Effector CD4-positive, alpha-beta T cell (primary cell): Measurements from ENCODE around the gene VDAC1.
A peak's percentile ranks its signal among the peaks of the same experiment; 100 is the strongest.
"Not testable (repeated sequence)": the region's sequence is repeated elsewhere in the genome, so short reads cannot be mapped to it uniquely, and the experiment has no call there.

Experiments
- DNase-seq: peaks from one replicate; pipeline ENCODE4 v3.0.0-alpha.2; 2020

VDAC1 gene

DNA sequence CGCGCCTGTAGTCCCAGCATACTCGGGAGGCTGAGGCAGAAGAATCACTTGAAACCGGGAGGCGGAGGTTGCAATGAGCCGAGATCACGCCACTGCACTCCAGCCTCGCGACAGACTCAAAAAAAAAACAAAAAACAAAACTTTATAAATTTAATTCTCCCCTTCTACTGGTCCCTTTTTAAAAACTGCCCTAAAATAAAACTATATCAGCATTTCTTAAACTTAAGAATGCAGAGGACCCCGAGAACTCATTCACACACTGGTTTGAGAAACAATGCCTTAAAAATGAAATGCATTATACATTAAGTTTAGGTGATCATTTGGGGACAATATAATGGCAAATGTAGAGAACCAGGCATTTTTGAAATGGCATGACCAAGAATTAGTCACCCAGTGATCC is 38.7 kb downstream of the VDAC1 start:
- no peak for DNase-seq

DNA sequence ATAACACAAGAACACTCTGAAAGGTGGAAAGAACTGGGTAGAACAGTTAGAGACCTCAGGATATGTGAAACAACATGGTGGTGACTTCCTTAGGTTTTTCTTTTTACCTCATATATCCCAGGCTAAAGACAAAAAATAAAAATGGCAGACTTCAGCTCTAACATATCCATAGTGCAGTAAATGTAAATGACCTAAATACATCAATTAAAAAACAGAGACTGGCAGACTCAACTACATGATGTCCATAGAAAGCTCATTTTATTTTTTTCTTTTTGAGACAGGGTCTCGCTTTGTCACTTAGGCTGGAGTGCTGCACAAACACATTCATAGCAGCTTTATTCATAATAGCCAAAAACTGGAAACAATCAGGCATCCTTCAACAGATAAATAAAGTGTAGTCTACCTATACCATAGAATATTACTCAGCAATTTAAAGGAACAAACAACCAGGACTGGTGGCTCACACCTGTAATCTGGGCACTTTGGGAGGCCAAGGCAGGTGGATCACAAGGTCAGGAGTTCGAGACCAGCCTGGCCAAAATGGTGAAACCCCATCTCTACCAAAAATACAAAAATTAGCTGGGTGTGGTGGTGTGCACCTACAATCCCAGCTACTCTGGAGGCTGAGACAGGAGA is 41.2 kb downstream of the VDAC1 start:
- no peak for DNase-seq

DNA sequence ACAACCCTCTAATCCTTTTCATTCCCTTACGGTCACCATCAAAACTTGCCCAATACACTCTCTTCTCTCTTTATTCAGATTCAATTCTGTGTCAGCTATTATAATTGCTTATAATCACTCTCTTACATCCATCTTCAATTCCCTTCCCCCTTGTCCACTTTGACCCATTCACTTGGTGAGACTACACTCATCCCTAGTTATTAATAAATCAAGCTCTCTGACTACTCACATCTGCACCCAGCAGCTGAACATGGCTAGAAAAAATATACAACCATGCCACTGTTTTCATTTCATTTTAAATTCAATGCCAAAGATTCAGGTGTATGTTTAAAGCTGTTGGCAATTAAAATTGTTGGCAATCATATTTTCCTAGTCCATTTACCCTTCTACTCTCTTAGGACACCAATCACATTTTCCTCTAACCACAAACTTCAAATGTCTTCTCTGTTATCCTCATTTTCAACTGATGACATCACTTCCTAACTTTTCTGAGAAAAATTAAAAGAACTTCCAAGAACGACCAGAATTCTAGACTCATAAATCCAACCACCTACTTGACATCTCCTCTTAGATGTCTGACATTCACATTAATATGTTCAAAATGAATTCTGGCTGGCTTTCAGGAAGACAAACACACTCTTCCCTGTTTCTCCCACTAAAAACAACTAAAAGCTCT is 41.8 kb downstream of the VDAC1 start:
- no peak for DNase-seq

DNA sequence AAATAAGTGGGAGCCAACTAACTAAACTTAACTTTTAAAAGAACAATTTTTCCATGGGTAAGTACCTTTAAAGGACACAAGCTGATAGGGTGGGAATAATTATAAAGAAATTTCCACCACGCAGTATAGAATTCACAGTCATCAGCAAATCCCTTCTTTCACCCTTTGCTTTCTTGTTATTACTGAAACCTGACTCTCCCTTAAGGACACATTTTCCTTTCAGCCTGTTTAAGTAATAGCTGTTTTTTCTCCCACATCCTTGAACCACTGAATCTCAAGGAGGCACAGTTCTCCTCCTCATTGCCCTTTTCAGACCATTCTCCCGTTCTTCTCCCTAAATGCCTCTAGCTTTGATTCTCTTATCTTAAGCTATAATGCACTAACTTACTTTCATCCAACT is 42.6 kb downstream of the VDAC1 start:
- no peak for DNase-seq

DNA sequence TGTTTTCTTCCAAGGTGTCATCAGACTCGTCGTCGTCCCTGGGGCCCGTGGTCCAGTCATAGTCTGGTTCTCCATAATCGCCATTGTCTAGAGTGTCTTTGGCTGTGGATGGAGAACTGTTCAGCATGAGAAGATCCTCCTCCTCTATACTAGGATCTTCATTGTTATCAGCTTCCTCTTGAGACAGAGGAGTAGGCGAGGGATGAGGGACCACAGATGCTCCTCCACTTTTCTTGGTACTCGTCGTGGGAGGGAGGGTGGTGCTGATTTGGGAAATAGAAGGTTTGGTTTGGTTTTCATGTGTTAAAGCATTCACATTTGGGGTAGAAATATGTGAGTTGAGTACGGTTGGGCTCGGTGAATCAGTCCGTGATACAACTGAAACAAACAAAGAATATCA is 45.1 kb downstream of the VDAC1 start:
- DNase-seq, result no peak

DNA sequence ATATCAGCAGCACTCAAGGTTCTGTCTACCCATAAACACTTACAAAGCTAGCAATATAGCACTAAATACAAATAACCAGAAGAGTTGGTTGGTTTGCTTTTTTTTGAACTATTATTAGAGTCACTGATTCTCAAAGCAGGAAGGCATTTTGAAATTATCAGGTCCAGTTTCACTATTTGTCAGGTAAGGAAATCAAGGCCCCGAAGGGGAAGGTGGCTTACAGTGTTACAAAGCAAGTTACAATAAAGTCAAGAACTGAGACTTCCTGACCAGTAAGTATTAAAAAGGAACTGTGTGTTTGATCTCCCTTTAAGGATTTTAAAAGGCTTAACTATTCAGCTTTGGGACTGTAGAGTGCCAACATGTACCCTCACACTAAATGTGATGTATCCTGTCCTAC is 47.2 kb downstream of the VDAC1 start:
- DNase-seq, result no peak

DNA sequence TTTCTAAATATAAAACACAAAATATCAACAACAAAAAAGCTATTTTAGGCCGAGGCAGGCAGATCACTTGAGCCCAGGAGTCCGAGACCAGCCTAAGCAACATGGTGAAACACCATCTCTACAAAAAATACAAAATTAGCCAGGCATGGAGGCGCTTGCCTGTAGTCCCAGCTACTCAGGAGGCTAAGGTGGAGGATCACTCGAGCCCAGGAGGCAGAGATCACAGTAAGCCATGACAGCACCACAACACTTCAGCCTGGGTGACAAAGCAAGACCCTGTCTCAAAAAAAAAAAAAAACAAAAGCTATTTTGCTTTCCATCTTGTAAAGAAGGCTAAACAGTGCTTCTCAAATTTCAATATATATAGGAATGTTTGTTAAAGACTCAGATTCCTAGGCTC is 47.7 kb downstream of the VDAC1 start:
- DNase-seq, result no peak

DNA sequence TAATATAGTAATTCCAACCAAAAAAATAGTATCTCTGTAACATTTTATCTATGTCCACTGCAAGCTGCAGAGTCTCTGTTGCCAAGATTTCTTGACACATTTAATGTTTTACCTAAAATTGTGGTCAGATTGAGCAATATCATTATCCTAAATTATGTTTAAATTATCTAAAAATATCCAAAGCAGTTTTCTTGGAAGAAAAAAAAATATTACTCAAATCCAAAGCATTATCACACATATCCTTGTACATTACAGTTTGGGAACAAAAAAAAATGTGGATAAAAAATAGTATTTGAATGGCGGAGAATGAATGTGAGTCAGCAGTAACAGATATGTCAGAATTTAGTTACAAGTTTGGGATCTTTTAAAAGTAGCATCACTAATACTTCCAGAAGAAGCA is 48.6 kb downstream of the VDAC1 start:
- not testable (repeated sequence) for DNase-seq

DNA sequence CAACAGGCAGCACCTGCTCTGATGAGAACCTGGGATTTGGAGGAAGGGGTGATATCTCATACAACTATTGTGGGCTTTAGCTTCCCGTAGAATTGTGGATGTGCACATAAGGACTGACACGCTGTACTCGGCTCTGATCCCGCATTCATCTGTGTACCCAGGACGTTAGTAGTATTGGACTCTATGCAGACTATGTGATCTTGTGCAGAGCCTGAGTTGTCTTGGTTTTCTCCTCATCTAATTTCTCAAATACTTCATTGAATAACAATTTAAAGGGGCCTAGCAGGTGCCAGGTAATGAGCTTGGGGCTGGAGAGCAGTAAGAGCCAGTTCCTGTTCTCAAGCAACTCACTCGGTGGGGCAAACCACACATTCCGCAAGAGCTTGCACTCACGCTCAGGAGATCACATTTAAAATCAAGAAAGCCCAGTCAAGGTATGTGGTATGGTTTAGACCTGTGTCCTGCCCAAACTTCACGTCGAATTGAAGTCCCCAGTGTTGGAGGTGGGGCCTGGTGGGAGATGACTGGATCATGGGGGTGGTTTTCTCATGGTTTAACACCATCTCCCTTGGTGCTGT is 51.1 kb downstream of the VDAC1 start:
- DNase-seq, result no peak

DNA sequence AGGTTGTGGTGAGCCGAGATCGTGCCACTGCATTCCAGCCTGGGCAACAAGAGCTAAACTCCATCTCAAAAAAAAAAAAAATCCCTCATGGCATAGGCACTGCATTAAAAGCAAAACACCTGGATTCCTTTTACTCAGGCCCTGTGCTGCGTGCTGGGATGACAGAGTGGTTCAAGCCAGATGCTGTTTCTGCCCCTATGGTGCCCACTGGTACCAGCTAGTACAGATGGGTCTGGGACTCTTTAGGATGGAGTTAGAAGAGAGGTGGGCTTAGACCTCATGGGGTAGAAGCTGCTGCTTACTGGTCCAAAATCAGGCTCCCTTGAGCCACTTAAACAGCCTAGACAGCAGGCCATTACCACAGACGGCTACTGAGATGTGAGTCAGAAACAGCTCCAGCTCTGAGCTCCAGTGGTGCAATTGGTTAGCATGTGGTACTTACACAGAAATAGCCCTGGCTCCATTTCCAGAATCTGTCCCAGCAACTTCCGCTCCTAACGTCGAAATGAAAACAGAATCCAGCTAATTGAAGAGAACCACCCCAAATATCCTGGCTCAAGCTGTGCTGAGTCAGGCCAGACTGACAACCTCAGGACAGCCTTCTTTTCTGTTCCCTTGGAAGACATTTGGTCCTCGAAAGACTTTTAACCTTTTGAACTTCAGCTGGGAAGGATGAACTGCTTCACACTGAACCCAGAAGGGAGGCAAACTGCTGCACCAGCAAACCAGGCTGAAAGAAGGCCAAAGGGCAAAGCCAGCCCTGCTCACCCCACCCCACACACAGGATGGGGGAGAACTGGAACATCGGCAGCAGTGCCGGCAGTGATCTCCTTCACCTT is 51.8 kb downstream of the VDAC1 start:
- DNase-seq, result no peak

DNA sequence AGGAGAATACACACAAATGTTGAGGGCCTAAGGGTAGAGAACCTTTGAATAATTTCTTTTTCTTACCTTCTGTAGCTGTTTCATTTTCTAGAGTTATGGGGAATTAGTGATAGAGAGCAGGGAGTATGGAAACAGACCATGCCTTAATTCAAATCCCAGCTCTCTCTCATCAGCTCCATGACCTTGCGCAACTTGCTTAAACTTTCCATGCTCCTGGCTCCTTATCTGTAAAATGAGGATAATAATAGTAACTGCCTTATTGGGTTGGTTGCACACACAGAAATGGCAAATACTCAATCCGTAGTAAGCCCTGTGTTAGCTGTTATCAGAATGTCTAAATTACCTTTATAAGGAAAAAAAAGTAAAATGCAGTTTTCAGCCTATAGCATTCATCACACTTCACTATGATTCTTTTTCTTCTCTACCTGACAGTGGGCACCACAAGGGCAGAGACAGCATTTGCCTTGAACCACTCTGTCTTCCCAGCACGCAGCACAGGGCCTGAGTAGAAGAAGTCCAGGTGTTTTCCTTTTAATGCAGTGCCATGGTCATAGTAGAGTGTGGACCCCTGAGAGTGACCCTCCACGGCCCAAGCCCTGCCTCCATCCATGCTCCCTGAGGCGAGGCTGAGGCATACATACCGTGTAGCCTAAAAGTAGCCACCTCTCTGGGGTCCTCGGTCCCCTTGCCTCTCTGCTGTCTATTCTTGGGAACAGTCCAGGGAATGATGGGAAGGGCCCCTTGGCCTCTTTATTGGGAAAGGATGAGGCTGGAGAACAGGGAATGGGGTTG is 53.8 kb downstream of the VDAC1 start:
- DNase-seq, result no peak

DNA sequence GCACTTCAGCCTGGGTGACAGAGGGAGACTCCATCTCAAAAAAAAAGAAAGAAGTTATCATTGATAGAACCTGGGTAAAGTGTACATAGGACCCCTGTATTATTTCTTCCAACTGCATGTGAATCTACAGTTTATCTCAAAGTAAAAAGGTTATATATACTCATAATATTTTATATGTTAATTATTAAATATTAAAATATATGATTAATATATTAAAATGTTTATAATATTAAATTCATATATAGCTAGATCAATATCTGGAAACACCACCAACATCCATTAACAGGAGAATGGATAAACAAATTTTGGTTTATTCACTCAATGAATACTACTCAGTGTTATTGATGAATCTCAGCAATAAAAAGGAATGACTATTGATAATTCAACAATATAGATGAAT is 56.1 kb downstream of the VDAC1 start:
- no peak for DNase-seq

DNA sequence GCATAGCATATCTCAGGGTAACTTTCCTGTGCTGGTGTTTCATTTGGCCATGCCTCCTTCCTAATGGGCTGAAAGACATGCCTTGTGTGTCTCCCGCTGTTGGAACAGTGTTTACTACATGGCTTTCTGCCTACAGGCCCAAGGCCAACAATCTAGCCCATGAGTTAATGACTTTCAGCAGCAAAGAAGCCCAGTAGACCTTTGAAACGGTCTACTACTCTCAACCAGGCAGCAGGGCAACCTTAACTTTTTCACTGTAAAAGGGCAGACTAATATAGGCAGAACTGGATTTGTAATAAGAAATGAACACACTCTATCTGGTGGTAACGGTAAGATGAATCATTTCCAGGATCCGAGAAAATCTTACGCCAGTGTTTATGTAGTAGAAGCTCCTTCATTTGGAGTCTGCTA is 57.3 kb downstream of the VDAC1 start:
- no peak for DNase-seq

DNA sequence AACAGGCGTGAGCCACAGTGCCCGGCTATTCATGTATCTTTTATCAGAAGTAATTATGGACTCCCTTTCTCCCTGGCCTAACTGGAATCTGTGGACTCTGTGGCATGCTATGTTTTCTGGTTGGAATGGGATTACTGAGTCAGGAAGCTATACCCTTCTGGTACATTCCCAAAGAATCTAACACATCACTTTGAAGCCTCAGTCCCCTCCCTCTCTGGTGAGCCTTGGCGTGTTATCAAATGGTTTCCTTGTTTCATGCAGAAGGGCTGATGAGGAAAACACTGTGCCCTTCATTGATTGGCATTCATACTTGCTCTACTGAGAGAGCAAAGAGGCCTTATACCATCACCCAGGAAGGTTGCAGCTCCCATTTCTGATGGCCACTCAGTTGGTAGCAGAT is 59.2 kb downstream of the VDAC1 start:
- no peak for DNase-seq

DNA sequence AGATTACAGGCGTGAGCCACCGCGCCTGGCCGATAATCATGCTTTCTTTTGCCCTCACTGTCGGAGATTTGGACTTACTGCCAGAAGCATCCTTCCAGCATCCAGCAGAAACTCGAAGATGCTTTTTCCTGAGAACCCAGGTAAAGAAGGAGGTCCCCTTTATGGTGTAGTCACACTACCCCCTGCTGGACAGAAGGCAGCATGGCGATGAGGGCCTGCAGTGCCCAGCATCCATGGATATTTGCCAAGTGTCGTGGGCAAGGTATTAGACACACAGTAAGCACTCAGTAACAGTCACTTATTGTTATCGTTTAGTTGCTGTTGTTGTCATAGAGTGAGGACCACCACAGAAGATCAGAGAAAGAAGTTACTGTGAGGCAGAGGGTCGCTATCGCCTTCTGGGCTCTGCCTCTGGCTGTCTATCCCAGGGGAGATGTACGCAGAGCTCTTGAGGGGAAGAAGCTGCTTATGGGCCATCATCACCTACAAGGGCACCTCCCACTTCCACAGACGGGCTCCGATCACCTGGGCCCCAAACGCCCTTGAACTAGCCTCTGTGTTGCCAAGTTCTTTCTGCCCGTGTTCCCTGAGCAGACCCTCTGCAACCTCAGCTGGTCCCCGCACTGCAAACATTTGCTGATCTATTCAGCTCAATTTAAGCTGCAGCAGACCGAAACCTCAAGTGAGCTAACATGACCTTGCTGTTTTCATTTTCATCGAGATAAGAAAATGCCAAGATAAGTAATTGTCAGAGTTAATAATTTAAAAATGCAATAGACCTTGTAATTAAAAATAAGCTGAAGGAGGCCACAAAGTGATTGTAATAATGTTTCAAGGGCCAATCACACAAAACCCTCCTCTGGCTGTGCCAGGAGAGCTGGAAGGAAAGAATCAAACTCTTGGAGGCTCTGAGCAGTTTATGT is 60.3 kb downstream of the VDAC1 start:
- DNase-seq, result peak; percentile 14

DNA sequence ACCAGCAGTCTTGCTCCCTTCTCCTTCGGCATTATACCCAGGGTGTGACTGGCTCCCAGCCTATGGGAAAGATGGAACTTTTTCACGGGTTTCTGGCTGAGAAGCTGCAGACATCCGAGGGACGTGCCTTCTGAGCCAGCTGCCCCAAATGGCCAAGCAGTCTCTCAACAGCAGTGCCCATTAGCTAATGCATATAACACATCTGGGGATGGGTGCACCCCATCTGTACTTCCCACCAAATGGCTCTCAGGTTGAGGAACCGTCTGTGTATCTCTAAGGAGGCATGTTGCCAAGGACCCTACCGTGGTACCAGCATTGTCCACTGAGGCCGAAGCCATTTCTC is 61.3 kb downstream of the VDAC1 start:
- DNase-seq, result no peak

DNA sequence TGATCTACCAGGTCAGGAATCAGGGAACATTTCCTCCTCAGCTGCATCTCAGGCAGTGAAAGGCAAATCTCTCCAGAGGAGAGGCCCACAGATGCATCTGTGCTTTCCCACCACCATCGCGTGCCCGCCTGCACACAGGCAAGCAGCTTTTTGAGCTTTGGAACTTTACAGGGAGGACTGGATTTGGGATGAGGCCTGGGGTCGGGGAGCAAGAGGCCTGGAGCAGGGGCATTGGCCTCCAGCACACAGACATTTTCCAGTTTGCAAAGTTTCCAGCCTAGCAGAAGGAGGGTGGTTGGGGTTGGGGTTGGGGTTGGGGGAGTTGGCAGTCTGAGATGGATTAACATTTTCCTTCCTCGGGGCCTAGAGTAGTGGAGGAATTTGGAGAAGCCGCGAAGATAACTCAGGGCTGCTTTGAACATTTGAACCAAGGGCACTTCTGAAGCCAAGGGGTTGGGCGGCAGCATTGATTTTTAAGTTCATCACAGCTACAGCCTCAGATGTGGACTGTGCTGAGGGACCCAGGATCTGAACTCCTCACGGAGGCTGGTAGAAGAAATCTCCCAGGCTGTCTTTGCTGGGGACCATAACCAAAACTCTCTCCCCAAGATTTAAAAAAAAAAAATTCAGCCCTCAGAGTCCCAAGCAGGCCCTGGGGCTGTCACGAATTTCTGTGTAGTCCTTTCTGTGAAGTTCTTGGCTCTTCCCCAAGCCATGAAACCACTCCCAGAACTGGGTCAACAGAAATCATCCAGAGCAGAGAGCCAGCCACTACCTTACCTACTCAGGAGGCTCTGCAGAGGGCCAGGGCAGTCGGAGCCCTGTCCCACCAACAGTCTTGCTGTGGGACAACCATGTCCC is 61.9 kb downstream of the VDAC1 start:
- no peak for DNase-seq

DNA sequence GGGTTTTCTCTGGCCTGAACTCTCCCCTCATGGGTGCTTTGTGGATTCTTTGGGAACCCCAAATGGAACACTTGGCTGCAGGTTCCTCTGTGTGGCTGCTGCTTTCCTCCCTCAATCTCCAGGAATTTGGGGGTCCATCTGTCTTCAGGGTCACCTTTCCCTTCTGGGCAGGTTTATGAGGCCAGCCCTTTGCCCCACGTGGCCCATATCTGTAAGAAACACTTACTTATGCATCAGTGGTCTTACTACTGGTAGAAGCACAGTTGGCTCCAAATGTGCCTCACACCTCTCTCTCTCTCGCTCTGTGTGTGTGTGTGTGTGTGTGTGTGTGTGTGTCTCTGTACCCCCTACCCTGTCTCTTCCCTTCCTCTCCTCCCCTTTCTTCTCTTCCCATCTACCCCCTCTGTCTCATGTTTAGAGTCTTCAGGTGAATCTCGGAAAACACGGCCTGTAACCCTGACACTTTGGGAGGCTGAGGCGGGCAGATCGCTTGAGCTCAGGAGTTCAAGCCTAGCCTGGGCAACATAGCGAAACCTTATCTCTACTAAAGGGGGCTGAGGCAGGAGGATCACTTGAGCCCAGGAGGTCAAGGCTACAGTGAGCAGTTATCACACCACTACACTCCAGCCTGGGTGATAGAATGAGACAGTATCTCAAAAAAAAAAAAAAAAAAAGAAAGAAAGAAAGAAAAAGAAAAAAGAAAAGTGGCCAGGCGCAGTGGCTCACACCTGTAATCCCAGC is 63.1 kb downstream of the VDAC1 start:
- DNase-seq, result no peak

DNA sequence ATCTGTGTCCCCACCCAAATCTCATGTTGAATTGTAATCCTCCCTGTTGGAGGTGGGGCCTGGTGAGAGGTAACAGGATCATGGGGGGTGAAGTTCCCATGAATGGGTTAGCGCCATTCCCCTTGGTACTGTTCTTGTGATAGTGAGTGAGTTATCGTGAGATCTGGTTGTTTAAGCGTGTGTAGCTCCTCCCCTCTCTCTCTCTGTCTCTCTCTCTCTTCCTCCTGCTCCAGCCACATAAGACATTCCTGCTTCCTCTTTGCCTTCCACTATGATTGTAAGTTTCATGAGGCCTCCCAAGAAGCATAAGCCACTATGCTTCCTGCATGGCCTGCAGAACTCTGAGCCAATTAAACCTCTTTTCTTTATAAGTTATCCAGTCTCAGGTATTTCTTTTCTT is 65.1 kb downstream of the VDAC1 start:
- no peak for DNase-seq

DNA sequence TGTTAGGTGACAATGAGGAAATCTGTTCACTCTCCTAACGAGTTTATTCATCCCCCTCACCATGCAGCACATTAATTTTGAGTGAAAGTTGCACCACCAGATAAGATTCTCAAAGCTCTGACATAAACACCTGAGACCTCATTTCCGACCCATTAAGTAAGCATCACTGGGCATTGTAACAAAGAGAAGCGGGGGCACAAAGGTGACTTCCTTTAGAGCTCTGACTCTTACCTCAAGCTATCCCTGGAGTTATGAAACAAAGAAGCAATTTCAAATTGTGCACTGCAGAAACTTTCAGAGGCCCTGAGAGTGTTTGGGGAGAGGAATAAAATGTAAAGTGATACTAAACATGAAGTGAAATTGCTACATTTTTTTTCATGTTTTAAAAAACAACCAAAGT is 65.8 kb downstream of the VDAC1 start:
- DNase-seq, result no peak
